Measurements from ENCODE around the gene MUC13. TPM values are rescaled to one million over a fixed set of nuclear protein-coding genes. Genes with fewer than 3 reads are reported as not detected.

MUC13 gene
- total and polyA plus RNA-seq, 7 donors: 1.4 to 440 (median 119) TPM; not detected in 3

DNA sequence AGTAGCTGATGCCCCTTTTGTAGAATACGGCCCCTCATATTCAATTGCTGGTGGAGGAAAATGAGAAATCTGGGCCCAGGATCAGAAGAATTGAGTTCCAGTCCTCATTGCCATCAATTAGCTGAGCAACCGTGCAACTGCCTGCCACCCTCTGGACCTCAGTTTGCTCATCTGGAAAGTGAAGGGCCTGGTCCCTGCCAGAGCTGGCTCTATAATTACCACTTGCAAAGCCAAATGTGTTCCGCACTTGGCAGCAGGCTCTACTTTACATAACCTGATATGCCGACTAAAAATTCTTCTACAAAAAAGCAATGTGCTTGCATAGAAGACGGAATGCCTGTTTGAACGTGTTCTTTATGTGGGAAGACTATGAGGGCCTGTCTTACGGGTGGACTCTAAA is 38.8 kb downstream of the MUC13 start:
- intact Hi-C loops (cut with DNase I): no loop called here
- Histone ChIP-seq H3K27me3 (no peaks in the 10 kb centered on the region), H3K4me1 (peaks cover 0 to 12% (median 5%) of the 10 kb centered on the region in 4 donors), H3K36me3 (no peaks in the 10 kb centered on the region), H3K9me3 (no peaks in the 10 kb centered on the region), H3K4me3 (no peak overlapping the region), H3K27ac (peak overlapping the region in 1 of 4 donors; percentile 31)
- peak; percentile 38 for DNase-seq
- 92 to 93% methylated on average over 7 of the region's 7 CpGs for WGBS, 2 donors
- TF ChIP-seq CTCF (IDR thresholded peaks at IDR 0.05) (no peak), POLR2AphosphoS5 (IDR thresholded peaks at IDR 0.05) (no peak), POLR2A (IDR thresholded peaks at IDR 0.05) (no peak), EP300 (IDR thresholded peaks at IDR 0.05) (no peak)

DNA sequence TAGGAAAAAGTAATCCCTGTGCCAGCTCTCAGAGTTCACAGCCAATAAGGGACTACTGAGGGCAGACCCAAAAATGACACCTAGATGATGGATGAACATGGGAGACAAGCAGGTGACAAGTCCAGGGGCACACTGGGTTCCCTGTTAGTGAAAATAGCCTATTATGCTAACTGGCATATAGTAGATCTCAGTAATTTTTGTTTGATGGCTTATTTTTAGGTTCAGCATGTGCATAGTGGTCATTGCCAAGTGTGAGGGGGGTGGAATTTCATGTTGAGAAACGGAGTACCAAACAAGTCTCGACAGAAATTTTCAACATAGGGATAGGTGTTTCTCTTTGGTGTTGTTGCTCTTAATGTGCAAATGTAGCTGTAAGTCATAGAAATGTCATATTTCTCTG is 41.0 kb downstream of the MUC13 start:
- Histone ChIP-seq H3K9me3 (no peaks in the 10 kb centered on the region), H3K4me1 (peaks cover 0 to 12% (median 5%) of the 10 kb centered on the region in 4 donors), H3K27ac (peak overlapping the region in 2 of 4 donors; percentile 48 to 74), H3K36me3 (no peaks in the 10 kb centered on the region), H3K4me3 (no peak overlapping the region), H3K27me3 (no peaks in the 10 kb centered on the region)
- WGBS, 2 donors: 91 to 92% methylated on average over 2 of the region's 2 CpGs
- intact Hi-C loops (cut with DNase I): no loop called here
- peak; percentile 19 to 69 (median 52) for TF ChIP-seq POLR2AphosphoS5 (IDR thresholded peaks at IDR 0.05)
- no peak for TF ChIP-seq CTCF (IDR thresholded peaks at IDR 0.05)
- no peak for TF ChIP-seq POLR2A (IDR thresholded peaks at IDR 0.05)
- peak in 2 of 4 donors; percentile 72 to 77 for TF ChIP-seq EP300 (IDR thresholded peaks at IDR 0.05)
- DNase-seq: peak; percentile 69

GRCh38 chr3:124890573-124891190 is 43.9 kb downstream of the MUC13 start:
- no peak overlapping the region for H3K27ac ChIP-seq
- intact Hi-C loops (cut with DNase I): no loop called here

GRCh38 chr3:124888482-124889441 is 45.8 kb downstream of the MUC13 start:
- TF ChIP-seq CTCF (IDR thresholded peaks at IDR 0.05) (no peak), POLR2A (IDR thresholded peaks at IDR 0.05) (no peak), POLR2AphosphoS5 (IDR thresholded peaks at IDR 0.05) (no peak), EP300 (IDR thresholded peaks at IDR 0.05) (no peak)
- peak; percentile 38 for DNase-seq
- no peaks in the 10 kb centered on the region for H3K36me3 ChIP-seq
- H3K9me3 ChIP-seq: no peaks in the 10 kb centered on the region
- WGBS, 2 donors: 58 to 72% methylated on average over 8 of the region's 8 CpGs
- H3K27me3 ChIP-seq: no peaks in the 10 kb centered on the region
- peak overlapping the region in 3 of 4 donors; percentile 5 to 93 (median 92) for H3K27ac ChIP-seq
- H3K4me1 ChIP-seq: peaks cover 0 to 39% (median 25%) of the 10 kb centered on the region in 4 donors
- intact Hi-C loops (cut with DNase I): loop anchor here (5.0 kb wide), 1 partner anchor 41 kb away; no protein-coding TSS in a partner anchor
- no peak overlapping the region for H3K4me3 ChIP-seq

More at GRCh38 chr3:124890573-124891190, 43.9 kb downstream of the MUC13 start:
- Histone ChIP-seq H3K4me1 (peaks cover 0 to 24% (median 15%) of the 10 kb centered on the region in 4 donors), H3K27me3 (no peaks in the 10 kb centered on the region), H3K9me3 (no peaks in the 10 kb centered on the region), H3K4me3 (no peak overlapping the region), H3K36me3 (no peaks in the 10 kb centered on the region)
- WGBS, 2 donors: 77 to 87% methylated on average over 5 of the region's 5 CpGs
- peak; percentile 14 for DNase-seq
- TF ChIP-seq CTCF (IDR thresholded peaks at IDR 0.05) (no peak), POLR2AphosphoS5 (IDR thresholded peaks at IDR 0.05) (no peak), POLR2A (IDR thresholded peaks at IDR 0.05) (no peak), EP300 (IDR thresholded peaks at IDR 0.05) (no peak)
